ENCODE measurements around the gene ASB10. TPM values are rescaled to one million over a fixed set of nuclear protein-coding genes. Genes with fewer than 3 reads are reported as not detected.
A peak's percentile ranks its signal among the peaks of the same experiment; 100 is the strongest.

ASB10 gene
- total RNA-seq, 1 donor from 2014 or later: not detected

- DNase-seq (ENCODE audit: low spot score, unreplicated experiment): no peak
- Mint-ChIP-seq H3K36me3 (ENCODE audit: insufficient read depth) (peaks cover 19% of the 10 kb centered on the region), H3K4me3 (ENCODE audit: low read depth) (no peak overlapping the region), H3K9me3 (ENCODE audit: low read depth) (no peaks in the 10 kb centered on the region), H3K4me1 (ENCODE audit: low read depth) (peaks cover 35% of the 10 kb centered on the region), H3K27me3 (no peaks in the 10 kb centered on the region), H3K27ac (no peak overlapping the region)
- TF ChIP-seq CTCF (IDR thresholded peaks at IDR 0.05; ENCODE audit: unreplicated experiment): no peak
Measured at GRCh38 chr7:151140826-151141225, 46.2 kb downstream of the ASB10 start.

- Mint-ChIP-seq H3K9me3 (ENCODE audit: low read depth) (no peaks in the 10 kb centered on the region), H3K4me3 (ENCODE audit: low read depth) (no peak overlapping the region), H3K27me3 (no peaks in the 10 kb centered on the region), H3K27ac (no peak overlapping the region), H3K4me1 (ENCODE audit: low read depth) (peaks cover 35% of the 10 kb centered on the region), H3K36me3 (ENCODE audit: insufficient read depth) (peaks cover 23% of the 10 kb centered on the region)
- no peak for TF ChIP-seq CTCF (IDR thresholded peaks at IDR 0.05; ENCODE audit: unreplicated experiment)
- DNase-seq (ENCODE audit: low spot score, unreplicated experiment): no peak
Measured at GRCh38 chr7:151139791-151140190, 47.3 kb downstream of the ASB10 start.

GRCh38 chr7:151139071-151139790 is 47.8 kb downstream of the ASB10 start:
- peaks cover 32% of the 10 kb centered on the region for H3K4me1 Mint-ChIP-seq (ENCODE audit: low read depth)

GRCh38 chr7:151138153-151138851 is 48.7 kb downstream of the ASB10 start:
- H3K4me3 Mint-ChIP-seq (ENCODE audit: low read depth): no peak overlapping the region
- H3K27me3 Mint-ChIP-seq: no peaks in the 10 kb centered on the region
- H3K27ac Mint-ChIP-seq: peak overlapping the region; percentile 3
- TF ChIP-seq CTCF (IDR thresholded peaks at IDR 0.05; ENCODE audit: unreplicated experiment): no peak
- peaks cover 16% of the 10 kb centered on the region for H3K36me3 Mint-ChIP-seq (ENCODE audit: insufficient read depth)
- no peaks in the 10 kb centered on the region for H3K9me3 Mint-ChIP-seq (ENCODE audit: low read depth)
- DNase-seq (ENCODE audit: low spot score, unreplicated experiment): no peak
- H3K4me1 Mint-ChIP-seq (ENCODE audit: low read depth): peaks cover 26% of the 10 kb centered on the region

More at GRCh38 chr7:151139071-151139790, 47.8 kb downstream of the ASB10 start:
- Mint-ChIP-seq H3K4me3 (ENCODE audit: low read depth) (no peak overlapping the region), H3K9me3 (ENCODE audit: low read depth) (no peaks in the 10 kb centered on the region), H3K27ac (peak overlapping the region; percentile 3), H3K27me3 (no peaks in the 10 kb centered on the region), H3K36me3 (ENCODE audit: insufficient read depth) (peaks cover 21% of the 10 kb centered on the region)
- TF ChIP-seq CTCF (IDR thresholded peaks at IDR 0.05; ENCODE audit: unreplicated experiment): no peak
- no peak for DNase-seq (ENCODE audit: low spot score, unreplicated experiment)

- no peak for DNase-seq (ENCODE audit: low spot score, unreplicated experiment)
Measured at GRCh38 chr7:151137791-151138152, 49.3 kb downstream of the ASB10 start.

More at GRCh38 chr7:151137791-151138152, 49.3 kb downstream of the ASB10 start:
- Mint-ChIP-seq H3K27me3 (no peaks in the 10 kb centered on the region), H3K27ac (no peak overlapping the region), H3K9me3 (ENCODE audit: low read depth) (no peaks in the 10 kb centered on the region), H3K4me3 (ENCODE audit: low read depth) (no peak overlapping the region), H3K4me1 (ENCODE audit: low read depth) (peaks cover 21% of the 10 kb centered on the region), H3K36me3 (ENCODE audit: insufficient read depth) (peaks cover 20% of the 10 kb centered on the region)
- TF ChIP-seq CTCF (IDR thresholded peaks at IDR 0.05; ENCODE audit: unreplicated experiment): no peak

Measured in progenitor cell of endocrine pancreas (in vitro differentiated cells).